ENCODE measurements around the gene STK39. TPM values are rescaled to one million over a fixed set of nuclear protein-coding genes. Genes with fewer than 3 reads are reported as not detected.

Gene STK39
- total and polyA plus RNA-seq, 9 of the 15 experiments (the other 6 are each of a cell fraction or from before 2014, with no cell fraction given): 0.19 to 0.76 (median 0.51) TPM

DNA sequence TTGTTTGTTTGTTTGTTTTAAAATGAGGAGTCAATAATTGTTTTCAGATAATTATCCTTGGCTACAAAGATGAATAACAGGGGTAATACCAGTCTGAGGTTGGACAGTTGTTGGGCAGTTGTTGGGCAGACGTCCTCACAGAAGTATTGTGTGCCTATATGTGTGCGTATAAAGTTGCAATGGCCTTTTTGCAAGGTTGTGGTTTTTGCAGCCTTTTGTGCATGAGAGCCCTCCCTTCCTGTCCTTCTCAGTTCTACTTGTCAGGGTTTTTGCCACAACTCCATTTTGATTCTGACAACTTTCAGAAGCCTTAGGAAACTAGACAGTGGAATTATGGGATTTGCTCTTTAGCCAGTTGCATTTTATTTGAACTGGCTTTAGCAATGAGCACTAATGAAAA, 6.0 kb upstream of the STK39 start (continued):
- TF ChIP-seq, protein P1, sequence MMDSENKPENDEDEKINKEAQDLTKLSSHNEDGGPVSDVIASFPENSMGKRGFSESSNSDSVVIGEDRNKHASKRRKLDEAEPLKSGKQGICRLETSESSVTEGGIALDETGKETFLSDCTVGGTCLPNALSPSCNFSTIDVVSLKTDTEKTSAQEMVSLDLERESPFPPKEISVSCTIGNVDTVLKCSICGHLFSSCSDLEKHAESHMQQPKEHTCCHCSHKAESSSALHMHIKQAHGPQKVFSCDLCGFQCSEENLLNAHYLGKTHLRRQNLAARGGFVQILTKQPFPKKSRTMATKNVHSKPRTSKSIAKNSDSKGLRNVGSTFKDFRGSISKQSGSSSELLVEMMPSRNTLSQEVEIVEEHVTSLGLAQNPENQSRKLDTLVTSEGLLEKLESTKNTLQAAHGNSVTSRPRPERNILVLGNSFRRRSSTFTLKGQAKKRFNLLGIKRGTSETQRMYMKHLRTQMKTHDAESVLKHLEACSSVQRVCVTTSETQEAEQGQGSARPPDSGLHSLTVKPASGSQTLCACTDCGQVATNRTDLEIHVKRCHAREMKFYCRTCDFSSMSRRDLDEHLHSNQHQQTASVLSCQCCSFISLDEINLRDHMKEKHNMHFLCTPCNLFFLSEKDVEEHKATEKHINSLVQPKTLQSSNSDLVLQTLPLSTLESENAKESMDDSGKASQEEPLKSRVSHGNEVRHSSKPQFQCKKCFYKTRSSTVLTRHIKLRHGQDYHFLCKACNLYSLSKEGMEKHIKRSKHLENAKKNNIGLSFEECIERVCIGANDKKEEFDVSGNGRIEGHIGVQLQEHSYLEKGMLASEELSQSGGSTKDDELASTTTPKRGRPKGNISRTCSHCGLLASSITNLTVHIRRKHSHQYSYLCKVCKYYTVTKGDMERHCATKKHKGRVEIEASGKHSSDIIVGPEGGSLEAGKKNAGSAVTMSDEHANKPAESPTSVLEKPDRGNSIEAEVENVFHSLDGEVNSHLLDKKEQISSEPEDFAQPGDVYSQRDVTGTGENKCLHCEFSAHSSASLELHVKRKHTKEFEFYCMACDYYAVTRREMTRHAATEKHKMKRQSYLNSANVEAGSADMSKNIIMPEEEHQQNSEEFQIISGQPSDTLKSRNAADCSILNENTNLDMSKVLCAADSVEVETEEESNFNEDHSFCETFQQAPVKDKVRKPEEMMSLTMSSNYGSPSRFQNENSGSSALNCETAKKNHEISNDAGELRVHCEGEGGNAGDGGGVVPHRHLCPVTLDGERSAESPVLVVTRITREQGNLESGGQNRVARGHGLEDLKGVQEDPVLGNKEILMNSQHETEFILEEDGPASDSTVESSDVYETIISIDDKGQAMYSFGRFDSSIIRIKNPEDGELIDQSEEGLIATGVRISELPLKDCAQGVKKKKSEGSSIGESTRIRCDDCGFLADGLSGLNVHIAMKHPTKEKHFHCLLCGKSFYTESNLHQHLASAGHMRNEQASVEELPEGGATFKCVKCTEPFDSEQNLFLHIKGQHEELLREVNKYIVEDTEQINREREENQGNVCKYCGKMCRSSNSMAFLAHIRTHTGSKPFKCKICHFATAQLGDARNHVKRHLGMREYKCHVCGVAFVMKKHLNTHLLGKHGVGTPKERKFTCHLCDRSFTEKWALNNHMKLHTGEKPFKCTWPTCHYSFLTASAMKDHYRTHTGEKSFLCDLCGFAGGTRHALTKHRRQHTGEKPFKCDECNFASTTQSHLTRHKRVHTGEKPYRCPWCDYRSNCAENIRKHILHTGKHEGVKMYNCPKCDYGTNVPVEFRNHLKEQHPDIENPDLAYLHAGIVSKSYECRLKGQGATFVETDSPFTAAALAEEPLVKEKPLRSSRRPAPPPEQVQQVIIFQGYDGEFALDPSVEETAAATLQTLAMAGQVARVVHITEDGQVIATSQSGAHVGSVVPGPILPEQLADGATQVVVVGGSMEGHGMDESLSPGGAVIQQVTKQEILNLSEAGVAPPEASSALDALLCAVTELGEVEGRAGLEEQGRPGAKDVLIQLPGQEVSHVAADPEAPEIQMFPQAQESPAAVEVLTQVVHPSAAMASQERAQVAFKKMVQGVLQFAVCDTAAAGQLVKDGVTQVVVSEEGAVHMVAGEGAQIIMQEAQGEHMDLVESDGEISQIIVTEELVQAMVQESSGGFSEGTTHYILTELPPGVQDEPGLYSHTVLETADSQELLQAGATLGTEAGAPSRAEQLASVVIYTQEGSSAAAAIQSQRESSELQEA (IDR thresholded peaks at IDR 0.05; ENCODE audit: low read depth): no peak
- TF ChIP-seq, protein P2, sequence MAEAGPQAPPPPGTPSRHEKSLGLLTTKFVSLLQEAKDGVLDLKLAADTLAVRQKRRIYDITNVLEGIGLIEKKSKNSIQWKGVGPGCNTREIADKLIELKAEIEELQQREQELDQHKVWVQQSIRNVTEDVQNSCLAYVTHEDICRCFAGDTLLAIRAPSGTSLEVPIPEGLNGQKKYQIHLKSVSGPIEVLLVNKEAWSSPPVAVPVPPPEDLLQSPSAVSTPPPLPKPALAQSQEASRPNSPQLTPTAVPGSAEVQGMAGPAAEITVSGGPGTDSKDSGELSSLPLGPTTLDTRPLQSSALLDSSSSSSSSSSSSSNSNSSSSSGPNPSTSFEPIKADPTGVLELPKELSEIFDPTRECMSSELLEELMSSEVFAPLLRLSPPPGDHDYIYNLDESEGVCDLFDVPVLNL (CRISPR knock-in tag; IDR thresholded peaks at IDR 0.05; ENCODE audit: low read depth): no peak

Data from K562 (cell line).